SK-N-SH (cell line): ENCODE data around the gene TWSG1.
"Not testable (repeated sequence)": the region's sequence is repeated elsewhere in the genome, so short reads cannot be mapped to it uniquely, and the experiment has no call there.

Experiments
- CTCF ChIP-seq: fragments of 200-600 bp; sonication (generic); IDR thresholded peaks from 2 replicates; pipeline ENCODE4 v1.6.1; 2017; ENCODE audit warnings: antibody characterized with exemption, mild to moderate bottlenecking, moderate library complexity
- FOXJ3 ChIP-seq: sonication (generic); formaldehyde crosslinking; IDR thresholded peaks from 2 replicates; pipeline ENCODE4 v1.5.1; 2020; ENCODE audit warnings: mild to moderate bottlenecking, missing genetic modification reagents
- SMC3 ChIP-seq: IDR thresholded peaks from 2 replicates; pipeline ENCODE4 v1.6.1; 2012; ENCODE audit warnings: low read depth, low read length, improper control_type of control experiment
- YY1 ChIP-seq: IDR thresholded peaks from 2 replicates; pipeline ENCODE4 v1.4.0; 2012; ENCODE audit warnings: low read depth, mild to moderate bottlenecking

GRCh38 chr18:9430315-9430714, 95.7 kb downstream of the TWSG1 start:
- not testable (repeated sequence) for TF ChIP-seq CTCF; FOXJ3 (CRISPR knock-in tag); SMC3; YY1
